HepG2 (cell line): ENCODE data around the gene ZC3H4. TPM values are rescaled to one million over a fixed set of nuclear protein-coding genes. Genes with fewer than 3 reads are reported as not detected.
A peak's percentile ranks its signal among the peaks of the same experiment; 100 is the strongest.

ENCODE experiments used
- DZIP1 ChIP-seq: sonication (generic); formaldehyde crosslinking; IDR thresholded peaks from 2 replicates; pipeline ENCODE4 v1.5.0; 2020; ENCODE audit warnings: mild to moderate bottlenecking, missing genetic modification reagents
- IRF1 ChIP-seq: sonication (generic); formaldehyde crosslinking; IDR thresholded peaks from 2 replicates; pipeline ENCODE4 v1.4.0; 2020; ENCODE audit warnings: low read depth, mild to moderate bottlenecking, missing genetic modification reagents
- JUN ChIP-seq: sonication (generic); formaldehyde crosslinking; IDR thresholded peaks from 2 replicates; pipeline ENCODE4 v1.4.0; 2020; ENCODE audit warnings: mild to moderate bottlenecking, missing genetic modification reagents
- KDM1A ChIP-seq: IDR thresholded peaks from 2 replicates; pipeline ENCODE4 v1.6.1; 2016; ENCODE audit warnings: missing compliant biosample characterization
- KDM4B ChIP-seq: sonication (generic); formaldehyde crosslinking; IDR thresholded peaks from 2 replicates; pipeline ENCODE4 v1.4.0; 2020; ENCODE audit warnings: missing genetic modification reagents
- MXD3 ChIP-seq: IDR thresholded peaks from 2 replicates; pipeline ENCODE4 v1.6.1; 2016; ENCODE audit warnings: mild to moderate bottlenecking, missing biosample characterization, missing genetic modification reagents
- NFIB ChIP-seq: sonication (generic); formaldehyde crosslinking; IDR thresholded peaks from 2 replicates; pipeline ENCODE4 v1.9.0; 2021; ENCODE audit warnings: missing genetic modification reagents, mild to moderate bottlenecking, borderline replicate concordance
- REPIN1 ChIP-seq: sonication (generic); formaldehyde crosslinking; IDR thresholded peaks from 2 replicates; pipeline ENCODE4 v1.8.0; 2022; ENCODE audit warnings: missing genetic modification reagents, low read depth, mild to moderate bottlenecking, borderline replicate concordance
- REST ChIP-seq, 2 experiments: IDR thresholded peaks; 2 replicates each; pipeline ENCODE4 v1.6.1; 2011 to 2012; ENCODE audit warnings: low read length in 2 of 2, borderline replicate concordance in 1 of 2, low read depth in 1 of 2, mild to moderate bottlenecking in 1 of 2, moderate library complexity in 1 of 2
- SATB2 ChIP-seq: sonication (generic); formaldehyde crosslinking; IDR thresholded peaks from 2 replicates; pipeline ENCODE4 v1.5.0; 2020; ENCODE audit warnings: missing genetic modification reagents
- SKI ChIP-seq: fragments of 450-650 bp; IDR thresholded peaks from one replicate; pipeline ENCODE4 v1.6.1; 2018; ENCODE audit warnings: mild to moderate bottlenecking; ENCODE audit not compliant: partially characterized antibody
- TBX2 ChIP-seq: sonication (generic); formaldehyde crosslinking; IDR thresholded peaks from 2 replicates; pipeline ENCODE4 v1.5.0; 2020; ENCODE audit warnings: missing genetic modification reagents, mild to moderate bottlenecking, borderline replicate concordance
- TFDP1 ChIP-seq: IDR thresholded peaks from 2 replicates; pipeline ENCODE4 v1.6.1; 2016; ENCODE audit warnings: missing compliant biosample characterization, missing genetic modification reagents, borderline replicate concordance
- ZBTB43 ChIP-seq: sonication (generic); formaldehyde crosslinking; conservative IDR thresholded peaks from 2 replicates; pipeline ENCODE4 v1.4.0; 2020; ENCODE audit warnings: missing genetic modification reagents
- ZMYM2 ChIP-seq: sonication (generic); formaldehyde crosslinking; IDR thresholded peaks from 2 replicates; pipeline ENCODE4 v1.8.0; 2022; ENCODE audit warnings: mild to moderate bottlenecking, missing genetic modification reagents
- ZNF124 ChIP-seq: sonication (generic); formaldehyde crosslinking; IDR thresholded peaks from 2 replicates; pipeline ENCODE4 v1.4.0; 2020; ENCODE audit warnings: missing genetic modification reagents
- ZNF256 ChIP-seq: sonication (generic); formaldehyde crosslinking; conservative IDR thresholded peaks from 2 replicates; pipeline ENCODE4 v1.4.0; 2020; ENCODE audit warnings: missing genetic modification reagents
- ZNF550 ChIP-seq: sonication (generic); formaldehyde crosslinking; IDR thresholded peaks from 2 replicates; pipeline ENCODE4 v1.4.0; 2020; ENCODE audit warnings: mild to moderate bottlenecking, missing genetic modification reagents, borderline replicate concordance
- ZSCAN12 ChIP-seq: sonication (generic); formaldehyde crosslinking; IDR thresholded peaks from 2 replicates; pipeline ENCODE4 v1.9.0; 2021; ENCODE audit warnings: mild to moderate bottlenecking, missing genetic modification reagents
- polyA plus RNA-seq, 8 experiments: library from polyadenylated mRNA; depleted of rRNA in 3 of 8; stranded (reverse) in 7 of 8; unstranded in 1 of 8; fragments of >200 nt; fragmentation: Illumina TruSeq in 4 of 8; extraction: Trizol in 4 of 8; gene quantifications; 2 replicates each; pipeline versions ENCODE4 v1.2.1 to v1.2.3, GENCODE V29; 2011 to 2016; ENCODE audit warnings: low read depth in 4 of 8, missing spikeins in 1 of 8, mixed read lengths in 1 of 8; ENCODE audit not compliant: insufficient read depth in 1 of 8
- total RNA-seq, 5 experiments: library from RNA; depleted of rRNA; stranded (reverse); fragments of >200 nt; fragmentation: Illumina TruSeq; extraction: Trizol; gene quantifications; 2 replicates each; pipeline ENCODE4 v1.2.3, GENCODE V29; 2016; ENCODE audit warnings: low read depth in 1 of 5

ZC3H4 gene
- total and polyA plus RNA-seq, 2 of the 13 experiments (the other 11 are each of a cell fraction or from before 2014, with no cell fraction given), result 1.8 to 10.7 TPM

GRCh38 chr19:47096100-47096704, 17.4 kb downstream of the ZC3H4 start (continued):
- TF ChIP-seq JUN (CRISPR knock-in tag) (peak; percentile 87; the same call in 1 of the 2 replicates), DZIP1 (no peak), MXD3 (CRISPR knock-in tag) (no peak; the same call in 1 of the 2 replicates), ZMYM2 (CRISPR knock-in tag) (peak; percentile 90; the same call in 1 of the 2 replicates), REPIN1 (CRISPR knock-in tag) (no peak; the same call in 1 of the 2 replicates), REST (IDR thresholded peaks at IDR 0.05; ENCODE audit: borderline replicate concordance in 1 of 2, low read depth in 1 of 2, low read length in 2 of 2) (peak in 1 of 2 experiments; percentile 50; a peak in 1 of 4 replicates), SKI (peak; percentile 90), ZBTB43 (peak; percentile 80; the same call in 1 of the 2 replicates), ZNF256 (peak; percentile 41; the same call in 1 of the 2 replicates), TFDP1 (CRISPR knock-in tag) (peak; percentile 60; the same call in 1 of the 2 replicates), KDM1A (CRISPR knock-in tag) (0 out of 2 replicates have a peak, but pooled peaks have one; percentile 66), ZNF124 (CRISPR knock-in tag) (0 out of 2 replicates have a peak, but pooled peaks have one; percentile 83), IRF1 (no peak), KDM4B (CRISPR knock-in tag) (peak; percentile 86; the same call in 1 of the 2 replicates), NFIB (no peak), ZSCAN12 (no peak), TBX2 (CRISPR knock-in tag) (peak; percentile 98), SATB2 (no peak), ZNF550 (no peak)
